Erythroblast (primary cell): ENCODE measurements around the gene P4HA2.

Experiments
- GATA1 ChIP-seq: IDR thresholded peaks from 2 replicates; pipeline ENCODE4 v1.6.1; 2011; ENCODE audit warnings: low read depth, mild to moderate bottlenecking, control low read depth, low read length, moderate library complexity
- POLR2A ChIP-seq: IDR thresholded peaks from 2 replicates; pipeline ENCODE4 v1.6.1; 2011; ENCODE audit warnings: mild to moderate bottlenecking, low read length

- TF ChIP-seq POLR2A: no peak
- no peak for TF ChIP-seq GATA1
These were observed 28.6 kb upstream of the P4HA2 start for GRCh38 chr5:132256086-132256782.
